ENCODE measurements around the gene GMDS. TPM values are rescaled to one million over a fixed set of nuclear protein-coding genes. Genes with fewer than 3 reads are reported as not detected.

GMDS gene
- total and polyA plus RNA-seq, 2 experiments from 2014 or later, result 30.1 to 36.5 TPM

GRCh38 chr6:1602049-1602713, 643.2 kb downstream of the GMDS start:
- no peak overlapping the region for H3K27ac ChIP-seq (ENCODE audit: low read depth)
- H2AFZ ChIP-seq, result no peak overlapping the region
- Mint-ChIP-seq H3K36me3 (ENCODE audit: low read depth) (no peaks in the 10 kb centered on the region; the same call in 2 of the 3 replicates), H3K4me3 (no peak overlapping the region), H3K27ac (no peak overlapping the region), H3K4me1 (peaks cover 34% of the 10 kb centered on the region), H3K9me3 (peaks cover 2% of the 10 kb centered on the region; the same call in 1 of the 3 replicates), H3K27me3 (ENCODE audit: insufficient read depth, low read depth, poor library complexity) (peaks cover 73% of the 10 kb centered on the region)
- no peak overlapping the region for H3K4me3 ChIP-seq
- ATAC-seq, result no peak
- DNase-seq (ENCODE audit: low spot score), result no peak
- peaks cover 55% of the 10 kb centered on the region for H3K27me3 ChIP-seq (ENCODE audit: insufficient read depth)
- H3F3A ChIP-seq (replicated peaks; ENCODE audit: low read depth), result no peaks in the 10 kb centered on the region; the same call in 1 of the 2 replicates
- no peaks in the 10 kb centered on the region for H3K79me2 ChIP-seq (replicated peaks; ENCODE audit: insufficient read depth)
- H3K36me3 ChIP-seq (ENCODE audit: insufficient read depth), result no peaks in the 10 kb centered on the region
- H3K4me1 ChIP-seq (ENCODE audit: insufficient read depth), result peaks cover 18% of the 10 kb centered on the region
- H3K9me2 ChIP-seq (ENCODE audit: insufficient read depth), result no peaks in the 10 kb centered on the region
- no peak overlapping the region for H3K4me2 ChIP-seq
- TF ChIP-seq ZNF462 (CRISPR knock-in tag; IDR thresholded peaks at IDR 0.05), result no peak
- TF ChIP-seq NANOG (IDR thresholded peaks at IDR 0.05; ENCODE audit: borderline replicate concordance), result no peak
- no peak for TF ChIP-seq CREB1 (CRISPR knock-in tag; IDR thresholded peaks at IDR 0.05; ENCODE audit: low read depth)
- no peak for TF ChIP-seq ZNF114 (CRISPR knock-in tag; IDR thresholded peaks at IDR 0.05)
- no peak for TF ChIP-seq JUNB (IDR thresholded peaks at IDR 0.05; ENCODE audit: unreplicated experiment)
- TF ChIP-seq ZNF331 (CRISPR knock-in tag; IDR thresholded peaks at IDR 0.05; ENCODE audit: low read depth), result no peak
- no peak for TF ChIP-seq CTCF (conservative IDR thresholded peaks at IDR 0.05; ENCODE audit: low read depth in 2 of 2)
- TF ChIP-seq EZH2phosphoT487 (IDR thresholded peaks at IDR 0.05; ENCODE audit: unreplicated experiment), result no peak
- no peak for TF ChIP-seq STAT1 (IDR thresholded peaks at IDR 0.05; ENCODE audit: unreplicated experiment)
- TF ChIP-seq POLR2AphosphoS5 (IDR thresholded peaks at IDR 0.05; ENCODE audit: low read depth), result no peak
- TF ChIP-seq REST (IDR thresholded peaks at IDR 0.05; ENCODE audit: unreplicated experiment), result no peak
- TF ChIP-seq ETS1 (IDR thresholded peaks at IDR 0.05), result no peak
- TF ChIP-seq EZH2 (IDR thresholded peaks at IDR 0.05; ENCODE audit: low read depth, unreplicated experiment), result no peak
- H4K20me1 ChIP-seq (replicated peaks; ENCODE audit: insufficient read depth), result no peaks in the 10 kb centered on the region; the same call in 1 of the 2 replicates
